GM12878 (cell line): Measurements from ENCODE around the gene RORC.

ENCODE experiments used
- EGR1 ChIP-seq, 2 experiments: IDR thresholded peaks; 1 replicate in 1 of 2; 2 replicates in 1 of 2; pipeline ENCODE4 v1.6.1; 2011 to 2012; ENCODE audit warnings: low read depth in 2 of 2, low read length in 2 of 2, borderline replicate concordance in 1 of 2, mild to moderate bottlenecking in 1 of 2, moderate library complexity in 1 of 2
- FOXM1 ChIP-seq: IDR thresholded peaks from 2 replicates; pipeline ENCODE4 v1.6.1; 2012; ENCODE audit warnings: low read depth, mild to moderate bottlenecking, inconsistent platforms, low read length, moderate library complexity
- GABPA ChIP-seq: IDR thresholded peaks from 2 replicates; pipeline ENCODE4 v1.6.1; 2014; ENCODE audit warnings: antibody characterized with exemption, low read depth, mild to moderate bottlenecking, inconsistent platforms
- HDAC6 ChIP-seq: fragments of 200-600 bp; sonication (generic); IDR thresholded peaks from one replicate; pipeline ENCODE4 v1.8.0; 2017; ENCODE audit warnings: antibody characterized with exemption; ENCODE audit not compliant: unreplicated experiment
- POLR2AphosphoS5 ChIP-seq: IDR thresholded peaks from 2 replicates; pipeline ENCODE4 v1.6.1; 2011; ENCODE audit warnings: mild to moderate bottlenecking, low read length, inconsistent platforms
- PRDM15 ChIP-seq: fragments of 450-650 bp; formaldehyde crosslinking; IDR thresholded peaks from 2 replicates; pipeline ENCODE4 v1.4.0; 2020; ENCODE audit warnings: mild to moderate bottlenecking, moderate library complexity
- SIN3A ChIP-seq: IDR thresholded peaks from 2 replicates; pipeline ENCODE4 v1.6.1; 2012; ENCODE audit warnings: low read depth, low read length, improper control_type of control experiment
- ZNF274 ChIP-seq: IDR thresholded peaks from one replicate; pipeline ENCODE4 v1.8.0; 2011; ENCODE audit not compliant: insufficient read length, insufficient read depth
- ZNF384 ChIP-seq: IDR thresholded peaks from 2 replicates; pipeline ENCODE4 v1.6.1; 2012; ENCODE audit warnings: low read depth, mild to moderate bottlenecking, low read length, improper control_type of control experiment, borderline replicate concordance
- TF ChIP-seq, protein P1 (sequence below), 3 experiments: IDR thresholded peaks in 2 of 3; conservative IDR thresholded peaks in 1 of 3; 2 replicates each; pipeline ENCODE4 v1.5.1; 2011; ENCODE audit warnings: low read depth in 3 of 3, low read length in 3 of 3, mild to moderate bottlenecking in 3 of 3, control low read depth in 2 of 3, moderate library complexity in 2 of 3, inconsistent platforms in 1 of 3, mixed read lengths in 1 of 3; ENCODE audit not compliant: control insufficient read depth in 2 of 3, insufficient read depth in 1 of 3; ENCODE audit errors: extremely low read depth in 1 of 3
- TF ChIP-seq, protein P2 (sequence below): fragments of 450-650 bp; IDR thresholded peaks from 2 replicates; pipeline ENCODE4 v1.6.1; 2014; ENCODE audit warnings: mild to moderate bottlenecking

DNA sequence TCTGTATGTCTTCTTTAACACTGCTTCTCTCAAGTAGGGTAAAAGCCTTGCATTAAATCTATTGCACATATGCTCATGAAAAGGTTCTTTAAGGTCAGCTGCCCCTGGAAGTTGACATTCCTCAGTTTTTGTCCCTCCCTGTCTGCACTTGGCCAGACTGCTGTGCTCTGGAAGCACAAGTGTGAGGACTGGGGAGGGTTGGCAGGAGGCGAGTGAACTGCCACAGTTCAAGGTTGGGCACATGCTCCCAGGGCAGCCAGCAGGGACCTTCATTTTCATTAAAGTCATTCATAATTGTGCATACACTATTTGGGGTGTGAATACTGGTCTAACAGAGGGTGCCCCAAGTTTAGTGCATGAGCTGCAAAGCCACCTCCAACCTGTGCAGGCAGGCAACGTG lies 32.8 kb upstream of the RORC start:
- TF ChIP-seq, protein P1, sequence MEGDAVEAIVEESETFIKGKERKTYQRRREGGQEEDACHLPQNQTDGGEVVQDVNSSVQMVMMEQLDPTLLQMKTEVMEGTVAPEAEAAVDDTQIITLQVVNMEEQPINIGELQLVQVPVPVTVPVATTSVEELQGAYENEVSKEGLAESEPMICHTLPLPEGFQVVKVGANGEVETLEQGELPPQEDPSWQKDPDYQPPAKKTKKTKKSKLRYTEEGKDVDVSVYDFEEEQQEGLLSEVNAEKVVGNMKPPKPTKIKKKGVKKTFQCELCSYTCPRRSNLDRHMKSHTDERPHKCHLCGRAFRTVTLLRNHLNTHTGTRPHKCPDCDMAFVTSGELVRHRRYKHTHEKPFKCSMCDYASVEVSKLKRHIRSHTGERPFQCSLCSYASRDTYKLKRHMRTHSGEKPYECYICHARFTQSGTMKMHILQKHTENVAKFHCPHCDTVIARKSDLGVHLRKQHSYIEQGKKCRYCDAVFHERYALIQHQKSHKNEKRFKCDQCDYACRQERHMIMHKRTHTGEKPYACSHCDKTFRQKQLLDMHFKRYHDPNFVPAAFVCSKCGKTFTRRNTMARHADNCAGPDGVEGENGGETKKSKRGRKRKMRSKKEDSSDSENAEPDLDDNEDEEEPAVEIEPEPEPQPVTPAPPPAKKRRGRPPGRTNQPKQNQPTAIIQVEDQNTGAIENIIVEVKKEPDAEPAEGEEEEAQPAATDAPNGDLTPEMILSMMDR (IDR thresholded peaks at IDR 0.05 in 2 of 3, conservative IDR thresholded peaks at IDR 0.05 in 1 of 3; ENCODE audit: control insufficient read depth in 2 of 3, extremely low read depth in 1 of 3, insufficient read depth in 1 of 3, low read depth in 3 of 3, low read length in 3 of 3), result no peak
- TF ChIP-seq, protein P2, sequence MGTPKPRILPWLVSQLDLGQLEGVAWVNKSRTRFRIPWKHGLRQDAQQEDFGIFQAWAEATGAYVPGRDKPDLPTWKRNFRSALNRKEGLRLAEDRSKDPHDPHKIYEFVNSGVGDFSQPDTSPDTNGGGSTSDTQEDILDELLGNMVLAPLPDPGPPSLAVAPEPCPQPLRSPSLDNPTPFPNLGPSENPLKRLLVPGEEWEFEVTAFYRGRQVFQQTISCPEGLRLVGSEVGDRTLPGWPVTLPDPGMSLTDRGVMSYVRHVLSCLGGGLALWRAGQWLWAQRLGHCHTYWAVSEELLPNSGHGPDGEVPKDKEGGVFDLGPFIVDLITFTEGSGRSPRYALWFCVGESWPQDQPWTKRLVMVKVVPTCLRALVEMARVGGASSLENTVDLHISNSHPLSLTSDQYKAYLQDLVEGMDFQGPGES, result no peak
- TF ChIP-seq ZNF274 (no peak), PRDM15 (CRISPR knock-in tag) (no peak), EGR1 (IDR thresholded peaks at IDR 0.05; ENCODE audit: borderline replicate concordance in 1 of 2, low read depth in 2 of 2, low read length in 2 of 2) (no peak), FOXM1 (no peak), POLR2AphosphoS5 (no peak), GABPA (no peak), SIN3A (no peak), ZNF384 (no peak), HDAC6 (no peak)
